ENCODE results near the gene MLNR.

MLNR gene

DNA sequence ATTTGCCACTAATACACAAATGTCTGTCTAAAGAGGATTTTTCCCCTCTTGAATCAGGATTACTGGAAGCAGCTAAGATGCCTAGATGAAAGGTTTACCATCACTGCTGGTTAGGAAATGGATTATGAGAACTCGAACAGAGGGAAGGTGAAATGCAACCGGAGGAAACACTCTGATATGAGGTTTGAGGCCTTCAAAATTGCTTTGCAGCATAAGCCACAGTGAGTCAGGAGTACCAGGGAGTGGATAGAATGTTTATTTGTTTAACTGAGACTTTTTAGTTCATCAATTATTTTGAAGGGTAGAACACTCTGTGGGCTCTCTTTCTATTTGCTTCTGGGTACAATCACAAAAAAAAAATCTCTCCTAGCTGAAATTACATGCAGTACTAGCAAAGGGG, 45.7 kb downstream of the MLNR start:
- no peak for ATAC-seq
- TF ChIP-seq SNAI2 (CRISPR knock-in tag; IDR thresholded peaks at IDR 0.05): no peak
- no peak for TF ChIP-seq OSR1 (CRISPR knock-in tag; IDR thresholded peaks at IDR 0.05)
- TF ChIP-seq ZFP3 (CRISPR knock-in tag; IDR thresholded peaks at IDR 0.05): no peak
- TF ChIP-seq BACH2 (CRISPR knock-in tag; IDR thresholded peaks at IDR 0.05; ENCODE audit: borderline replicate concordance): no peak
- no peak for TF ChIP-seq ARNTL (CRISPR knock-in tag; IDR thresholded peaks at IDR 0.05; ENCODE audit: borderline replicate concordance, low read depth)
- no peak for TF ChIP-seq ESRRG (CRISPR knock-in tag; IDR thresholded peaks at IDR 0.05)
- TF ChIP-seq ISL1 (CRISPR knock-in tag; IDR thresholded peaks at IDR 0.05): no peak
- TF ChIP-seq ZC3H10 (CRISPR knock-in tag; IDR thresholded peaks at IDR 0.05): no peak
- TF ChIP-seq ZNF8 (CRISPR knock-in tag; IDR thresholded peaks at IDR 0.05): no peak
- TF ChIP-seq TOX (CRISPR knock-in tag; IDR thresholded peaks at IDR 0.05; ENCODE audit: borderline replicate concordance): no peak
- TF ChIP-seq, protein P1, sequence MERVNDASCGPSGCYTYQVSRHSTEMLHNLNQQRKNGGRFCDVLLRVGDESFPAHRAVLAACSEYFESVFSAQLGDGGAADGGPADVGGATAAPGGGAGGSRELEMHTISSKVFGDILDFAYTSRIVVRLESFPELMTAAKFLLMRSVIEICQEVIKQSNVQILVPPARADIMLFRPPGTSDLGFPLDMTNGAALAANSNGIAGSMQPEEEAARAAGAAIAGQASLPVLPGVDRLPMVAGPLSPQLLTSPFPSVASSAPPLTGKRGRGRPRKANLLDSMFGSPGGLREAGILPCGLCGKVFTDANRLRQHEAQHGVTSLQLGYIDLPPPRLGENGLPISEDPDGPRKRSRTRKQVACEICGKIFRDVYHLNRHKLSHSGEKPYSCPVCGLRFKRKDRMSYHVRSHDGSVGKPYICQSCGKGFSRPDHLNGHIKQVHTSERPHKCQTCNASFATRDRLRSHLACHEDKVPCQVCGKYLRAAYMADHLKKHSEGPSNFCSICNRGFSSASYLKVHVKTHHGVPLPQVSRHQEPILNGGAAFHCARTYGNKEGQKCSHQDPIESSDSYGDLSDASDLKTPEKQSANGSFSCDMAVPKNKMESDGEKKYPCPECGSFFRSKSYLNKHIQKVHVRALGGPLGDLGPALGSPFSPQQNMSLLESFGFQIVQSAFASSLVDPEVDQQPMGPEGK (CRISPR knock-in tag; IDR thresholded peaks at IDR 0.05; ENCODE audit: borderline replicate concordance): no peak
- no peak for TF ChIP-seq PPARA (CRISPR knock-in tag; IDR thresholded peaks at IDR 0.05; ENCODE audit: borderline replicate concordance)
- no peak for TF ChIP-seq TSHZ2 (CRISPR knock-in tag; IDR thresholded peaks at IDR 0.05)
- TF ChIP-seq CREB5 (CRISPR knock-in tag; IDR thresholded peaks at IDR 0.05; ENCODE audit: low read depth): no peak
- no peak for TF ChIP-seq ZNF70 (CRISPR knock-in tag; IDR thresholded peaks at IDR 0.05)

GRCh38 chr13:49271264-49271663, 51.1 kb downstream of the MLNR start:
- ATAC-seq: no peak

More at GRCh38 chr13:49271264-49271663, 51.1 kb downstream of the MLNR start:
- no peak for TF ChIP-seq RARB (CRISPR knock-in tag; IDR thresholded peaks at IDR 0.05)
- no peak for TF ChIP-seq SNAI2 (CRISPR knock-in tag; IDR thresholded peaks at IDR 0.05)
- no peak for TF ChIP-seq ZFP3 (CRISPR knock-in tag; IDR thresholded peaks at IDR 0.05)
- TF ChIP-seq ZFP30 (CRISPR knock-in tag; IDR thresholded peaks at IDR 0.05): no peak
- no peak for TF ChIP-seq ESRRG (CRISPR knock-in tag; IDR thresholded peaks at IDR 0.05)
- no peak for TF ChIP-seq ZC3H10 (CRISPR knock-in tag; IDR thresholded peaks at IDR 0.05)
- TF ChIP-seq, protein P2, sequence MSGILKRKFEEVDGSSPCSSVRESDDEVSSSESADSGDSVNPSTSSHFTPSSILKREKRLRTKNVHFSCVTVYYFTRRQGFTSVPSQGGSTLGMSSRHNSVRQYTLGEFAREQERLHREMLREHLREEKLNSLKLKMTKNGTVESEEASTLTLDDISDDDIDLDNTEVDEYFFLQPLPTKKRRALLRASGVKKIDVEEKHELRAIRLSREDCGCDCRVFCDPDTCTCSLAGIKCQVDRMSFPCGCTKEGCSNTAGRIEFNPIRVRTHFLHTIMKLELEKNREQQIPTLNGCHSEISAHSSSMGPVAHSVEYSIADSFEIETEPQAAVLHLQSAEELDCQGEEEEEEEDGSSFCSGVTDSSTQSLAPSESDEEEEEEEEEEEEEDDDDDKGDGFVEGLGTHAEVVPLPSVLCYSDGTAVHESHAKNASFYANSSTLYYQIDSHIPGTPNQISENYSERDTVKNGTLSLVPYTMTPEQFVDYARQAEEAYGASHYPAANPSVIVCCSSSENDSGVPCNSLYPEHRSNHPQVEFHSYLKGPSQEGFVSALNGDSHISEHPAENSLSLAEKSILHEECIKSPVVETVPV (CRISPR knock-in tag; IDR thresholded peaks at IDR 0.05): no peak
- no peak for TF ChIP-seq TOX (CRISPR knock-in tag; IDR thresholded peaks at IDR 0.05; ENCODE audit: borderline replicate concordance)
